SJSA1 (cell line): ENCODE measurements around the gene PPRC1. TPM values are rescaled to one million over a fixed set of nuclear protein-coding genes. Genes with fewer than 3 reads are reported as not detected.
"Not testable (repeated sequence)": the region's sequence is repeated elsewhere in the genome, so short reads cannot be mapped to it uniquely, and the experiment has no call there.

ENCODE experiments used
- DNase-seq, 2 experiments: peaks; one replicate each; pipeline ENCODE4 v3.0.0-alpha.2; 2015 to 2020; ENCODE audit warnings: low spot score in 2 of 2, low read depth in 1 of 2
- H3K27ac ChIP-seq: fragments of 250-450 bp; sonication (Bioruptor Pico); 2 replicates; pipeline ENCODE4 v1.5.1; 2020; ENCODE audit warnings: mild to moderate bottlenecking, moderate library complexity
- H3K27me3 ChIP-seq: fragments of 250-450 bp; sonication (Bioruptor Pico); replicated peaks from 2 replicates; pipeline ENCODE4 v1.5.1; 2020; ENCODE audit warnings: mild to moderate bottlenecking, moderate library complexity
- H3K36me3 ChIP-seq: fragments of 250-450 bp; sonication (Bioruptor Pico); 2 replicates; pipeline ENCODE4 v1.5.1; 2020; ENCODE audit warnings: mild to moderate bottlenecking
- H3K4me1 ChIP-seq: fragments of 250-450 bp; sonication (Bioruptor Pico); replicated peaks from 2 replicates; pipeline ENCODE4 v1.6.1; 2021; ENCODE audit warnings: mild to moderate bottlenecking
- H3K4me3 ChIP-seq: fragments of 250-450 bp; sonication (Bioruptor Pico); 2 replicates; pipeline ENCODE4 v1.5.1; 2020; ENCODE audit warnings: mild to moderate bottlenecking
- H3K9me3 ChIP-seq: fragments of 250-450 bp; sonication (Bioruptor Pico); replicated peaks from 2 replicates; pipeline ENCODE4 v1.5.1; 2020; ENCODE audit warnings: mild to moderate bottlenecking
- total RNA-seq: library from RNA; depleted of rRNA; stranded (reverse); fragments of >200 nt; shearing (Covaris generic); gene quantifications from 2 replicates; pipeline ENCODE4 v1.2.3, GENCODE V29; 2014

The PPRC1 gene
- total RNA-seq, 1 experiment from 2014 or later: 18.2 TPM

GRCh38 chr10:102170602-102171001, 37.8 kb downstream of the PPRC1 start:
- no peak overlapping the region for H3K4me3 ChIP-seq
- no peak overlapping the region for H3K27ac ChIP-seq
- no peaks in the 10 kb centered on the region for H3K27me3 ChIP-seq
- H3K36me3 ChIP-seq: no peaks in the 10 kb centered on the region; the same call in 1 of the 2 replicates
- H3K4me1 ChIP-seq: no peaks in the 10 kb centered on the region
- no peaks in the 10 kb centered on the region for H3K9me3 ChIP-seq
- DNase-seq: no peak

GRCh38 chr10:102172288-102172687, 39.4 kb downstream of the PPRC1 start:
- no peak for DNase-seq
- Histone ChIP-seq H3K27me3 (no peaks in the 10 kb centered on the region), H3K4me3 (no peak overlapping the region), H3K4me1 (no peaks in the 10 kb centered on the region), H3K9me3 (no peaks in the 10 kb centered on the region), H3K36me3 (no peaks in the 10 kb centered on the region), H3K27ac (no peak overlapping the region)

- Histone ChIP-seq H3K36me3 (no peaks in the 10 kb centered on the region), H3K27me3 (no peaks in the 10 kb centered on the region), H3K4me3 (no peak overlapping the region), H3K4me1 (no peaks in the 10 kb centered on the region), H3K27ac (no peak overlapping the region), H3K9me3 (no peaks in the 10 kb centered on the region)
- DNase-seq: peak in 1 of 2 experiments; percentile 6
Observed at GRCh38 chr10:102175415-102175814, 42.6 kb downstream of the PPRC1 start.

- Histone ChIP-seq H3K27me3 (no peaks in the 10 kb centered on the region), H3K4me1 (no peaks in the 10 kb centered on the region), H3K4me3 (no peak overlapping the region), H3K27ac (no peak overlapping the region), H3K36me3 (no peaks in the 10 kb centered on the region), H3K9me3 (peaks cover 6% of the 10 kb centered on the region; the same call in 1 of the 2 replicates)
- DNase-seq: no peak
Observed at GRCh38 chr10:102184606-102185005, 51.8 kb downstream of the PPRC1 start.

- Histone ChIP-seq H3K4me3 (no peak overlapping the region), H3K36me3 (no peaks in the 10 kb centered on the region), H3K4me1 (no peaks in the 10 kb centered on the region), H3K9me3 (peaks cover 6% of the 10 kb centered on the region; the same call in 1 of the 2 replicates), H3K27ac (no peak overlapping the region), H3K27me3 (no peaks in the 10 kb centered on the region)
- no peak for DNase-seq
Observed at GRCh38 chr10:102185272-102185671, 52.4 kb downstream of the PPRC1 start.

- no peak for DNase-seq
- Histone ChIP-seq H3K36me3 (no peaks in the 10 kb centered on the region), H3K27me3 (no peaks in the 10 kb centered on the region), H3K4me1 (no peaks in the 10 kb centered on the region), H3K27ac (no peak overlapping the region), H3K9me3 (peaks cover 6% of the 10 kb centered on the region; the same call in 1 of the 2 replicates), H3K4me3 (no peak overlapping the region)
Observed at GRCh38 chr10:102185811-102186527, 53.1 kb downstream of the PPRC1 start.

DNA sequence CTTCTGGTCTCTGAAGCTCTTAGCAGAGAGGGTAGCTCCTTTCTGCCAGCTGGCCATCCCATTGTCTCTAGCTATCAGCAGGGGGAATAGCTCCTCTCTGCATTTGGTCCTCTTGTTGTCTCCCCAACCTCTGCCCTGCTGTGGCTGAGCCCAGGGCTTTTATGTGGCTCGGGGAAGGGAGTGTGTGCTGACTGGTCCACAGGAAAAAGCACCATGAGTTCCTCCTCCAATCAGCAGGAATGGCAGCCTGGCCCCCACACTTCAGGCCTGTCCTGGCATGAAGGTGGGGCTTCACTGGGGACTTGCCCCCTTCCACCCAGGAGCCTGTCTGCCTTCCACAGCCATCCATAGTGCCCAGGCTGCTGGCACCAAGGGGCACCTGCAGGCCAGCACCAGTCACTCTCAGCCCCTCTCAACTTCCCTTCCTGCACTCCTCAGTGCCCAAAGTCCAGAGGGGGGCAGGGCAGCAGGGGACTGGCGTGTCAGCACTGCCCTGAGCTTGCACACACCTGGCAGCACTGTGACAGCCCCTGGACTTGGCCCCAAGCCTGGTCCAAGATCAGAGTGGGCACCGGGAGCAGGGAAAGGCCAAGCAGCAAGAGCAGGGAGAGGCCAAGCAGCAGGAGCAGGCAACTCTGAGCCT, 55.6 kb downstream of the PPRC1 start:
- H3K4me3 ChIP-seq: no peak overlapping the region
- no peaks in the 10 kb centered on the region for H3K36me3 ChIP-seq
- DNase-seq: no peak

DNA sequence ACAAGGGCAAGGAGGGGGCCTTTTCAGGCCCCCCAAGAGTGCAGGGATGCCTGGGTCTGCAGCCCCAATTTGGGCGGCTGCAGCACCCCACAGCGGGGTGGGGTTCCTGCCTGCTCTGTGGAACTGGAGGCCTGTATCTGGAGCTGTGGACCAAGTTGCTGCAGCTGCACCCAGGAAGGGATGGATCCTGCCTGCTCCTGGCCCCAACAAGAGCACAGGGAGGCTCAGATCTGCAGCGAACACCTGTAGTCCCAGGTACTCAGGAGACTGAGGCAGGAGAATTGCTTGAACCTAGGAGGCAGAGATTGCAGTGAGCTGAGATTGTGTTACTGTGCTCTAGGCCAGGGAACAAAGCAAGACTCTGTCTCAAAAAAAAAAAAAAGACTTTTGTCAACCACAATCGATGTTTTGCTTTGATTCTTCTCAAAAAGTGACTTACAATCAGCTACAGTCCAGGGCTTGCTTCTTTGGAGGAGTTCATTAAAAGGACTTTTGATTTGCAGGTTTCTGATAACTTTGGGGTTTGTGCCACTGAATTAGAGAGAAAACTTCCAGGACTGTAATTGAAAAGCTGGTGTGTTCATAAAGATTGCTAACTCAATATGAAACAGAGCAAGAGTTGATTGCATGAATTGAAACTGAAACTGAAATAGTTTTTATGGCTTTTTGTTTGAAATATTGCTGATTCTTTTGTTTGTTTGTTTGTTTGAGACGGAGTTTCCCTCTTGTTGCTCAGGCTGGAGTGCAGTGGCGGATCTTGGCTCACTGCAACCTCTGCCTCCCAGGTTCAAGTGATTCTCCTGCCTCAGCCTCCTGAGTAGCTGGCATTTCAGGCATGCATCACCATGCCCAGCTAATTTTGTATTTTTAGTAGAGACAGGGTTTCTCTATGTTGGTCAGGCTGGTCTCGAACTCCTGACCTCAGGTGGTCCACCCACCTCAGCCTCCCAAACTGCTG, 56.4 kb downstream of the PPRC1 start:
- not testable (repeated sequence) for H3K4me1 ChIP-seq, H3K27ac ChIP-seq, H3K36me3 ChIP-seq, H3K4me3 ChIP-seq, H3K27me3 ChIP-seq, DNase-seq
- H3K9me3 ChIP-seq: peaks cover 12% of the 10 kb centered on the region; the same call in 1 of the 2 replicates

More for the DNA sequence above, 55.6 kb downstream of the PPRC1 start:
- Histone ChIP-seq H3K27ac (no peak overlapping the region), H3K9me3 (peaks cover 12% of the 10 kb centered on the region; the same call in 1 of the 2 replicates), H3K27me3 (no peaks in the 10 kb centered on the region), H3K4me1 (no peaks in the 10 kb centered on the region)

DNA sequence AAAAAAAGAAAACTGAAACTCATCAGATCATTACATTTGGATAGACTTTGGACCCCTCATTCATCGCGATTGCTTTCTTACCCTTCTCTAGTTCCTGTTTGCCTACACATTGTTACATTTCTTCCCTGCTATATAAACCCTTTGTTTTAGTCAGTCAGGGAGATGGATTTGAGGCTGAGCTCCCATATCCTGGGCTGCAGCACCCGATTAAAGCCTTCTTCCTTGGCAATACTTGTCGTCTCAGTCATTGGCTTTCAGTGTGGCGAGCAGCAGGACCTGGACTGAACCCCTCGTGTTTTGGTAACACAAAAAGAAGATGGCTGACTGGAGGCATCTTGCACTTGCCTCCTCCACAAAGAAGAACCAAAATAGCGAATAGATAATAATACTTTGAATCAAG, 59.1 kb downstream of the PPRC1 start:
- H3K9me3 ChIP-seq: 0 out of 2 replicates have a peak, but pooled peaks cover 6% of the 10 kb centered on the region
- H3K4me3 ChIP-seq: no peak overlapping the region
- H3K4me1 ChIP-seq: no peaks in the 10 kb centered on the region
- H3K27ac ChIP-seq: no peak overlapping the region
- H3K36me3 ChIP-seq: no peaks in the 10 kb centered on the region
- DNase-seq: no peak
- no peaks in the 10 kb centered on the region for H3K27me3 ChIP-seq

GRCh38 chr10:102195296-102195870, 62.5 kb downstream of the PPRC1 start:
- H3K4me1 ChIP-seq: no peaks in the 10 kb centered on the region
- H3K4me3 ChIP-seq: no peak overlapping the region
- DNase-seq: no peak
- H3K27ac ChIP-seq: no peak overlapping the region
- no peaks in the 10 kb centered on the region for H3K27me3 ChIP-seq
- H3K9me3 ChIP-seq: peaks cover 6% of the 10 kb centered on the region; the same call in 1 of the 2 replicates
- no peaks in the 10 kb centered on the region for H3K36me3 ChIP-seq

- no peaks in the 10 kb centered on the region for H3K4me1 ChIP-seq
- no peaks in the 10 kb centered on the region for H3K36me3 ChIP-seq
- H3K27ac ChIP-seq: no peak overlapping the region
- 0 out of 2 replicates have a peak, but pooled peaks cover 2% of the 10 kb centered on the region for H3K27me3 ChIP-seq
- no peak overlapping the region for H3K4me3 ChIP-seq
- DNase-seq: no peak
- peaks cover 5% of the 10 kb centered on the region; the same call in 1 of the 2 replicates for H3K9me3 ChIP-seq
Observed at GRCh38 chr10:102196893-102197292, 64.1 kb downstream of the PPRC1 start.

- Histone ChIP-seq H3K4me3 (no peak overlapping the region), H3K27me3 (0 out of 2 replicates have a peak, but pooled peaks cover 3% of the 10 kb centered on the region), H3K27ac (no peak overlapping the region), H3K9me3 (no peaks in the 10 kb centered on the region; the same call in 1 of the 2 replicates), H3K4me1 (no peaks in the 10 kb centered on the region), H3K36me3 (no peaks in the 10 kb centered on the region)
- no peak for DNase-seq
Observed at GRCh38 chr10:102198027-102198426, 65.2 kb downstream of the PPRC1 start.
